ENCODE data around the gene UBE2D1. TPM values are rescaled to one million over a fixed set of nuclear protein-coding genes. Genes with fewer than 3 reads are reported as not detected.
A peak's percentile ranks its signal among the peaks of the same experiment; 100 is the strongest.
"Not testable (repeated sequence)": the region's sequence is repeated elsewhere in the genome, so short reads cannot be mapped to it uniquely, and the experiment has no call there.

UBE2D1 gene
- total RNA-seq, 1 donor from 2014 or later: 56.0 TPM

- peaks cover 18% of the 10 kb centered on the region for H3K9me3 ChIP-seq (replicated peaks)
- no peak overlapping the region for H3K4me3 ChIP-seq
- H3K36me3 ChIP-seq: no peaks in the 10 kb centered on the region
- peak; percentile 43 for TF ChIP-seq CTCF (IDR thresholded peaks at IDR 0.05; ENCODE audit: borderline replicate concordance)
- intact Hi-C loops (cut with micrococcal nuclease): no loop called here
- no peak for DNase-seq
- H3K27ac ChIP-seq (replicated peaks): no peak overlapping the region
- H3K27me3 ChIP-seq (ENCODE audit: low read depth): peaks cover 20% of the 10 kb centered on the region
- H3K4me1 ChIP-seq: no peaks in the 10 kb centered on the region
Measured at GRCh38 chr10:58414270-58415041, 79.7 kb downstream of the UBE2D1 start.

DNA sequence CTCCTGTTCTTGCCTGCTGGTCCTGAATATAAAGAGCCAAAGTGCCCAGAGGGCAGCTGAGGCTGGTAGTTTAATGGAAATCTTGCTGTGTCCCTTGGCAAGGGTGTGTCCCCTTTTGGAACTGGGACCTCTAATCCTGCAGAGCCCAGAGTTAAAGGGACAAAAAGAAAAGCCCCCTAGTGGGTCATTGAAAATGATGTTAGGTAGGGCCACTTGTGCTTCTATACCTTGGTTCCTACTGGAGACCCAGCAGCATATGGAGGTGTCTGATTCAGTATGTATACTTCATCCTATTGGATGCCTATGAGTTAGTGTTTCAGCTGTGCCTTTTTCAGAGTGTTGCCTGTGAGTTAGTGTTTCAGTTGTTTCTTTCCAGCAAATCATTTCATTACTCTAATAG is 81.0 kb downstream of the UBE2D1 start:
- peaks cover 23% of the 10 kb centered on the region for H3K9me3 ChIP-seq (replicated peaks)
- peaks cover 20% of the 10 kb centered on the region for H3K27me3 ChIP-seq (ENCODE audit: low read depth)
- intact Hi-C loops (cut with micrococcal nuclease): no loop called here
- no peaks in the 10 kb centered on the region for H3K4me1 ChIP-seq
- no peaks in the 10 kb centered on the region for H3K36me3 ChIP-seq
- no peak overlapping the region for H3K4me3 ChIP-seq
- no peak for DNase-seq
- no peak for TF ChIP-seq CTCF (IDR thresholded peaks at IDR 0.05; ENCODE audit: borderline replicate concordance)
- H3K27ac ChIP-seq (replicated peaks): no peak overlapping the region

DNA sequence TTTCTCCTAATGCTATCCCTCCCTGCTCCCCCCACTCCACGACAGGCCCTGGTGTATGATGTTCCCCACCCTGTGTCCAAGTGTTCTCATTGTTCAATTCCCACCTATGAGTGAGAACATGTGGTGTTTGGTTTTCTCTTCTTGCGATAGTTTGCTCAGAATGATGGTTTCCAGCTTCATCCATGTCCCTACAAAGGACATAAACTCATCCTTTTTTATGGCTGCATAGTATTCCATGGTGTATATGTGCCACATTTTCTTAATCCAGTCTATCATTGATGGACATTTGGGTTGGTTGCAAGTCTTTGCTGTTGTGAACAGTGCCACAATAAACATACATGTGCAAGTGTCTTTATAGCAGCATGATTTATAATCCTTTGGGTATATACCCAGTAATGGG is 83.1 kb downstream of the UBE2D1 start:
- H3K4me3 ChIP-seq; H3K4me1 ChIP-seq; DNase-seq; H3K27ac ChIP-seq (replicated peaks); H3K36me3 ChIP-seq; intact Hi-C loops (cut with micrococcal nuclease): not testable (repeated sequence)
- Histone ChIP-seq H3K27me3 (ENCODE audit: low read depth) (peaks cover 20% of the 10 kb centered on the region), H3K9me3 (replicated peaks) (peaks cover 38% of the 10 kb centered on the region)

Other genes starting within 250 kb of the UBE2D1 start
- 2.3 TPM for gene IPMK, start 67.1 kb upstream of the UBE2D1 start, total RNA-seq
- 173 TPM for gene CISD1, start 65.8 kb upstream of the UBE2D1 start, total RNA-seq
- 29.8 TPM for gene TFAM, start 50.4 kb downstream of the UBE2D1 start, total RNA-seq
- 5.7 TPM for gene BICC1, start 177.9 kb downstream of the UBE2D1 start, total RNA-seq